GM10847 (cell line): ENCODE results near the gene C16orf90.

Source experiments
- POLR2A ChIP-seq: IDR thresholded peaks from 2 replicates; pipeline ENCODE4 v1.6.1; 2011; ENCODE audit not compliant: insufficient read length; ENCODE audit errors: extremely low read depth

C16orf90 gene

DNA sequence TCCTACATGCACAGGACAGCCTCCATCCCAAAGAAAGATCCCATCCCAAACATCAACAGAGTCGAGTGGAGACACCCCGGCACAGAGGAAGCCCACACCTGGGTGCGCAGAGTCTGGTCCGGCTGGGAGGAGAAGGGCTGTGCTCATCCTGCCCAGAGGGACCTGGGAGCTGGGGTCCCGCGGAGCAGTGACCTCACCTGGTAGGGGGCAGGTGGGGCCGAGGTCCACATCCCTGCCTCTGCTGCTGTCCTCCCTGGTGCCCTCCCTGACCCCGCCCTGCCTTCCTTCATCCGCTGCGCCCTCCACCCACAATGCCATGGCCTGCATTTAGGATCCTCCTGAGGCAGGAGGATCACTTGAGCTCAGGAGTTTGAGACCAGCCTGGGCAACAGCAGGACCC, 2.9 kb downstream of the C16orf90 start:
- no peak for TF ChIP-seq POLR2A

DNA sequence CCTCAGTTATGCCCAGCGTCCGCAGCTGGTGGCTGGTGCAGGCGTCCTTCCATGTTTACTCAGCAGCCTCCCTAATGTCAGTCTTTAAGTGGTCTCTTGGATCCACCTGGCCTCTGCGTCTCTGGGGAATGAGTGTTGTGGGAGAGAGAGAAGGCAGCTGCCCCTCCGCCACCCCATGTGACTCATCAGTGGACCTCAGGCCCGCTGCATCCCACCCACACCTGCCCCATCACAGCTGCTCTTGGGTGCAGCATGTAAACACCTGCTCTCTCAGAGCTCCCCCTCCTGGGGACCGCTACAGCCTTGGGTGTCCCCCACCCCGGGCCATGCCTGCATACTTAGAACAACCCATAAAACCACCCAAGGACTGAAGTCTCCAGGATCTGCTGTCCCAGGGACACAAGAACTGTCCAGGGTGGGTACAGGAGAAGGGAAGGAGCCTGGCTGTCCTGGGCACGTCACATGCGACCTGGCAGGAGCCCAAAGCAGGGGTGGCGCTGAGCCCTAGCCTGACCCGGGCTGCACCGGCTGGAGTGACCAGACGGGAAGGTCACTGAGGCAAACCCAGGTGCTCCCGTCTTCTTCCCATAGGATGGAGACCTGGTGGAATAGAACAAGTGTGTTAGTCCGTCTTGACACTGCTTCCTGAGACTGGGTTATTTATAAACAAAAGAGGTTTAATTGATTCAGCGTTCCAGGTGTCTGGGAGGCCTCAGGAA, 4.2 kb downstream of the C16orf90 start:
- TF ChIP-seq POLR2A: no peak

DNA sequence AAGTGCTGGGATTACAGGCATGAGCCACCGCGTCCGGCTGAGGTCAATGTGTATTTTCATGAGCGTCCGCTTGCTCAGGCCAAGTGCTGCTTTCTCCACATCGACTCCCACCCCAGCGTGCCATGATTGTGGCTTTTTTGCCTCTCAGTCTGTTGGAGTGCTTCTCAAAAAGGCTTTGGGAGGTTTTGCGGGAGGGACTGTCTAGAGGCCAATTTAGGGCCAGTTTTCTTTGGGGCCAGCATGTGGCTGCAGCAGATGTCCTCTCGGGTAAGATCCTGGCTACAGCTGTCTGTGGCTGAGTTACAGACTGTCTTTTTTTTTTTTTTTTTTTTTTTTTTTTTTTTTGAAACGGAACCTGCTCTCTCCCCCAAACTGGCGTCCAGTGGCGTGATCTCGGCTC, 6.5 kb downstream of the C16orf90 start:
- TF ChIP-seq POLR2A: no peak

DNA sequence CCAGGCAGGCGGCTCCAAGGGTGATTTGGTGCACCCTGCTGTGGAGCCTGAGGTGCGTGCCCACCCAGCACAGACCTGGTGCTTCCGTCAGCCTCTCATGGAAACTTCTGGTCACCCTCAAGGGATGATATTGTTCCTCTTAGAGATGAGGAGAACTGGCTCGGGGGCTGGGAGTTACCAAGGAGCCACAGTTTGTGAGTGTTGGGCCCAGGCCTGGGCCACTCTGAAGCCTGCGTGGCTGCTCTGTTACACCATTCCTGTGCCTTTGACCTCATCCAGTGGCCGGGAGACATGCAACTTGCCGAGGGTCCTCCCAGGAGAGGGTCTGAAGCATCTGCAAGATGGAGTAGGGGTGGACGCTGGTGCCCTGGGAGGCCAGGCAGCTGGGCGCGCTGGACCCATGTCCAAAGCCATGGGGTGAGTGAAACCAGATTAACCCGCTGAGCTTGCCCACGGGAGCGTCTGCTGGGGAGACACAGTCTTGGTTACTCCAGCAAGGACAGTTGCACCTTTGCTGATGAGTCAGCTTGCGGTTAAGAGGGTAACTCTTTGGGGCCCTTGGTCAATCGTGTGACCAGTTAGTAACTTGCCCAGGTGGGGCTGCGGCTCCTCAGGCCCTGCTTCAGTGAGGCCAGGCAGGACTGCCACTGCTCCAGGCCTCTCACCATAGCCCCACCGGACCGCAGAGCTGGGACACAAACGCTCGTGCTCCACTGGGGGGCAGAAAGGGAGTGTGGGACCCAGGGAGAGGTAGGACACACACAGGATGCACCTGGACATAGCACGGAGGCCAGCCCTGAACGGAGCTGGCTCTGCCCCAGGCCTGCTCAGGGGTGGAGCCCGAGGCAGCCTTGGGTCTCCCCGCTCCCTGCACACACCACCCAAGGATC, 7.5 kb downstream of the C16orf90 start:
- no peak for TF ChIP-seq POLR2A

DNA sequence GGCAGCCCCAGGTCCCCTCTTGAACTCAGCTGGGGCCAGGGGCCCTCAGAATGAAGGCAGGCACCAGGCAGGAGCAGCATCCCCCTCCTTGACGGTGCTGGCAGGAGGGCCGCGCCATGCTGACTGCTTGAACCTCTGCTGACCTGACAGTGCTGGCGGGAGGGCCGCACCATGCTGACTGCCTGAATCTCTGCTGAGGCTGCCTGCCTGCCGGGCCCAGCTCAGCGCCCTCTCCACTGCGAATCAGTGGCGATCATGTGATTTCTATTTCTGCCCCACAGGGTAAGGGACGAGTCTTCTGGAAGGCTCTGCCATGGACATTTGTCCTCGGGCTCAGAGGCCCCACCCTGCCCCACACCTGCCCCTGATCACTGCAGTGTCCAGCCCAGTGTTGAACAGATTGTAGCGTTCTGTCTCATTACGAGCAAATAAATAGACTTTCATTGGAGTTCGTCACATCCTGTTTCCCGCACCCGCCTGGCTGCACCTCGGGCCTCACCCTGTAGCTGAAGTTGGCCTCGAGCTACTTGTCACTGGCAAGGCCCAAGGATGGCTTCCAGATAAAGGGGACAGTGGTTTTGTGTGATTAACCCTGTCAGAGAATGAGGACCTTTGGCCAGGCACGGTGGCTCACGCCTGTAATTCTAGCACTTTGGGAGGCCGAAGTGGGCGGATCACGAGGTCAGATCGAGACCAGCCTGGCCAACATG, 8.6 kb downstream of the C16orf90 start:
- no peak for TF ChIP-seq POLR2A

DNA sequence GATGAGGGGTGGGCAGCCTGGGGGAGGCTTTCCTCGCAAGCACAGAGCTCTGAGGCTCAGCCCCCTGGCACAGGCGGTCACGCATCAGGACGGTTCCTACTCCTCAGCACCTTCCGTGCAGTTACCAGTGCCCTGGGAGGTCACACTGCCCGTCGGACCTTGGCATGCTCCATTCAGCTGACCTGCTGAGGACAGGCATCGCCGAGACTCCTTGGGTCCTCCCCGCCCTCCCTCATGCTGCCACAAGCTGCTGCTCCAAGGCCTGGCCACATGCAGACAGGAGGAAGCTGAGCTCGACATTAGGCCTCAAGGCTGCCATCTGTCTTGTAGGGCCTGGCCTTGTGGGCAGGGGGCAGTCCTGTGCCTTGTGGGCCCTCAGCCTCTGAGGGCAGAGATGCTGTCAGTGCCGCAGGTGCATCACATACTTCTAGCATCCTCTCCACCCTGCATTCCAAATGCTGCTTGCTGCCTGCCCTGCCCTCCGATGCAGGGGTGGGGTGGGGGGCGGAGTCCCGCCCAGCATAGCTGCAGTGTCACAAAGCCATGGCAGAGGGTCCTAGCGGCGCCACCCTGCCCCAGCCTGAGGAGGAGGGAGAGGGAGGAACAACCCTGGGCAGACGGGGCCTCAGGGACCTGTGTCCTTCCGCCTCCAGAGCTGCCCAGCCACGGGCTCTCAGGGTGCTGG, 9.3 kb downstream of the C16orf90 start:
- no peak for TF ChIP-seq POLR2A

DNA sequence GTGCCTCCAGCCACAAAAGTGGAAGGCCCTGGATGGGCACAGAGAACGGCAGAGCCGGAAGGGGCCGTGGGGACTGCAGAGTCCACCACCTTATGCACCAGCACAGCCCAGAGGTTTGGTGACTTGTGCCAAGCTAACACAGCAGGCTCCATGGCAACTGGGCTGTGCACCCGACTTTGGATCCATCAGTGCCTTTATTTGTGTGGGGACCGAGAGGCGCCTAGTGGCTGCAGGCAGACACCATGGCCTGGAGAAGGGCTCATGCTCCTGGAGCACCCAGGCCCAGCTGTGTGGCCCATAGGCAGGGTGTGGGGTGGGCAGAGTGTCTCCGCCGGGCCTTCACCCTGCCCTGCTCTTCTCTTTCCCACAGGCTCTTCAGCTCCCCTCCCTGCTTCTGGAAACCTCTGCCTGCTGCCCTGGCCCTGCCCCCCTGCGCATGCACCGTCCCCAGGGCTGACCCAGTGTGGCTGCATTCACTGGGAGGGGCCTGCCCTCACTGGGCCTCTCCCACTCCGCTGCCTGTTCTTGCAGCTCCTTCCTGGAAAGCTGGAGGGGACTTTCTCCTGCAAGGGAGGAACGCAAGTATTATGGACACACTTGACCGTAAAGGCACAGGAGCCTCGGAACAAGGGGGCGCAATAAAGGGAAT, 10.1 kb downstream of the C16orf90 start:
- TF ChIP-seq POLR2A: no peak

DNA sequence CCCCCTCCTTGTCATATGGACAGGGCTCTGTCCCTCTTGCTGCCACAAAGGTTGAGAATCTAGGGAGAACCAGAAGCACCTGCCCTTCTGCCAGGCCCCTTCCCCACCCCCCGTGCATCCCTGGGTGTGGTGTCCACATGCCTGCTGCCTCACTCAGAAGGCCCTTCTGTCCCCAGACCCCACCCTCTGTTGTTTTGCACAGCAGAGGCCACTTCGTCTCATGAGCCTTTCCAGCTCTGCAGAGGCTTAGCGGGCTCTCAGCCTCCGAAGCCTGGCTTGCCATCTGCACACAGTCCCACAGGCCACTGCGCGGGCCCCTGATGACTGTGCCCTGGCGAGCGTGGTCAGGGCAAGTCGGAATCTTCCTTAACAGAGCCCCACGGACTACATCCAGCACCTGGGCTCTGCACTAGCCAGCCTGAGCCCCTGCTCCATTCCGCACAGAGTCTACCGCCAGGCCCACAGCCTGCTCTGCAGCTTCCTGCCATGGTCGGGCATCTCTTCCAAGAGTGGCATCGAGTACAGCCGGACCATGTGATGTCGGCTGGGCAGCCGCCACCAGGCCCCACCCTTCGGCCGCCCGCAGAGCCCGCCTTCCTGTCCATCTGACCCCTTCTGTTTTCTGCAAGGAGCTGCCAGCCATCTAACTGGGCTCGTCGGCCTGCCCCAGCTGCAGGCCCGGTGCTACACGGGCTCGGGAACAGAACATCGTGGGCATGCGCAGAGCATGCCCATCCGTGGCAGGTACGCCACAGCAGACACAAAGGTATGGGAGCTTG, 10.8 kb downstream of the C16orf90 start:
- TF ChIP-seq POLR2A: no peak

DNA sequence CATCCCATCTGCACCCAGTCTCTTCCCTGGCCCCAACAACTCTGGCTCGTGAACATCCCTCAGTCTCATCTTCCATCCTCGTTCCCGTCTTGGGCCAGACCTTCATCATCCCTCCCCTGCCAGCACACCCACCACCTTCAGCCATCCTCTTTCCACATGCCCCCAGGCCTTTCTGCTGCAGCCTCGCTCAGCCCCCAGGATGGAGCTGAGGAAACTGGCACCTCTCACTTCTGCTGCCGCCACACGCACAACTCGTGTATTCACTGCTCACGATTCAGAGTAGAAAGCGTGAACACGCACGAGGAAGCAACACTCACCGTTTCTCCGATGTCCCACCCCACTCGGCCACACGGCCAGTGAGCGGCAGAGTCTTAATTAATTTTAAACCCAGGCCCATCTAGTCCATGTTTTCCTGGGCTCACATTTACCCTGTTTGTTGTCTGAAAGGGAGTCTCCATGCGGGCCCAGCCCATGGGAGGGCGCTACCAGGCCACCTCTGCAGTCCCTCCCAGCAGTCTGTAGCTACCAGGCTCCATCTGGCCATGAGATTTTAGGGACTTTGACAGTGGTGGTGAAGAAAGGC, 12.5 kb downstream of the C16orf90 start:
- TF ChIP-seq POLR2A: no peak

DNA sequence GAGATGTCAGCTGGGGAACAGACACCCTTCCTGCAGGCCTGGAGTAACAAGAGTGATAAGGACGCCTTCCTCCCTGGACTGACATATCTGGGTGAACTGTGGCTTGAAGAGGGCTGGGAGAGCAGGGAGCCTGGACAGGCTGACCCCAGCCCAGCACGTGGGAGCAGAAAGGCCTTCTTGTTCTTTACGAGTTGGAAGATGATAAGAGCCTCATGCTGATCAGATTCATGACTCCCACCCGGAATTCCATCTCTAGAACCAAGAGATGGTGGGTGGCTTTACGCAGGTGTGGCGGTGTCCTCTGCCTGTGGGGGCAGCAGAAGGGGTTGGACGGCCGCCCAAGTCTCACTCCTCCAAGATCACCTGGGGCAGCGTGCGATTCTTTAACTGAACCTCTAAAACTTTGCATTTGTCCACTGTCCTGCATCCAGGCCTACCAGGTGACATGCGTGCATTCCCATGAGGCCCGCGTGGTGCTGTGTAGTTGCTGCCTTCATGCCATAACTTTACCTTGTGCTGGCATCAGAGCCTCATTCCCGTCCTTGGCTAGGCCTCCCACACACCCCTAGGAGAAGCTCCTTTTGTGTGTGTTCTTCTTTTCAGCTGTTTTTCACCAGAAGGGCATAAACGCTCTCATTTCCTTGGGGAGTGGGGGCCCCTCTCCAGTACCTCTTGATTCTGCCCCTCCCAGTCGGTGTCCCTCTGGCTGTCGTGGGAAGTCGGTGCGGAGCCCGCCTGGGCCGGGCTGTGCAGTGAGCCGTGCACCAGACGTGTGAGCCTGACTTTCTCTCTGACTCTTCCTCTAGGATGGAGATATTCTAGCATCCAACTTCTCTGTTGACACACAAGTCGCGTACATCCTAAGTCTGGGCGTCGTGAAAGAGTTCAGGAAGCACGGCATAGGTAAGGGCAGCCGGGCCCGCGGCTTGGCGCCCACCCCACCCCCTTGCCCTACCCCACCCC, 13.3 kb downstream of the C16orf90 start:
- TF ChIP-seq POLR2A: no peak

DNA sequence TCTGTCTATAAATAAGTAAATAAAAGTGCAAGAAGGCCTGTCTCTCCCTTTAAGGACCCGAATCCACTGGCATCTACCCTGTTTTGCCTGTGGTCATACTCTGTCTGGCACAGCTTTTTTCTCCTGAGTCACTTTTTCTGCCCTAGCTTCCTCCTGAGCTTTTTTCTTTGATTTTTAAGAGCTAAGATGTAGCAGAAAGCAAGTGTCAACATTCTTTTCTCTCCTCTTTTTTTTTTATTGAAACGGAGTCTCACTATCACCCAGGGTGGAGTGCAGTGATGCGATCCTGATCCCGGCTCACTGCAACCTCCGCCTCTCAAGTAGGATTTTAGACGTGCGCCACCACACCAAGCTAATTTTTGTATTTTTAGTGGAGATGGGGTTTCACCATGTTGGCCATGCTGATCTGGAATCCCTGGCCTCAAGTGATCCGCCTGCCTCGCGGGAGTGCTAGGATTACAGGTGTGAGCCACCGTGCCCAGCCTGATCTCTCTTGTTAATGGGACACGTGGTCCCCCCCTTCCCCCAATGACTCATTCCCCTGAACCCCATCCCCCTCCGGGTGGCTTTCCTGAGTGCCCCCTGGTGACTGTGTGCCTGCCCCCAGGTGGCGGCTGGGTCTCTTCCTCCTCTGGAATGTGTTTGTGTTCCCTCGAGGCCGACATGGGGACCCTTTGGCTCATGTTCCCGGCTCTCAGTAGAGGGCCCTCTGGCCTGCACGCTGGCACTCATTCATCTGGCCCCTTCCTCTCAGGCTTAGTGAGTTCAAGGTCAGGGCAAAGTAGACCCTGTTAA, 14.2 kb downstream of the C16orf90 start:
- no peak for TF ChIP-seq POLR2A
